Caco-2 (cell line): ENCODE measurements around the gene GOLGA6L2. TPM values are rescaled to one million over a fixed set of nuclear protein-coding genes. Genes with fewer than 3 reads are reported as not detected.

ENCODE experiments used
- BruUV-seq: library from RNA; stranded (reverse); fragments of 400-500 nt; replicated peaks from 2 replicates; lab custom pipeline; 2021; lab: Mats Ljungman, UMichigan
- CTCF ChIA-PET: fragments of 300-600 bp; sonication (Branson Sonifier 250); formaldehyde crosslinking; loops from one replicate; lab custom pipeline; 2022; ENCODE audit warnings: antibody characterized with exemption; lab: Charles Lee
- POLR2A ChIA-PET: fragments of 300-600 bp; sonication (Branson Sonifier 250); formaldehyde crosslinking; loops from one replicate; lab custom pipeline; 2022; ENCODE audit warnings: antibody characterized with exemption; lab: Charles Lee
- DNase-seq, 2 experiments: peaks; one replicate each; pipeline versions ENCODE4 v3.0.0 to v3.0.0-alpha.2; 2020 to 2022
- H3K27me3 ChIP-seq: replicated peaks from 2 replicates; pipeline ENCODE4 v1.6.0; 2011; ENCODE audit warnings: low read length; ENCODE audit not compliant: control insufficient read depth, insufficient read depth
- H3K36me3 ChIP-seq: 2 replicates; pipeline ENCODE4 v1.5.1; 2011; ENCODE audit warnings: low read length; ENCODE audit not compliant: control insufficient read depth, insufficient read depth
- H3K4me1 ChIP-seq: fragments of 250-450 bp; sonication (Bioruptor Pico); 2 replicates; pipeline ENCODE4 v1.5.1; 2020; ENCODE audit warnings: mild to moderate bottlenecking
- H3K4me3 ChIP-seq: 2 replicates; pipeline ENCODE4 v1.5.1; 2011; ENCODE audit warnings: low read depth, mild to moderate bottlenecking, control low read depth, low read length
- H3K9me3 ChIP-seq: fragments of 250-450 bp; sonication (Bioruptor Pico); 2 replicates; pipeline ENCODE4 v1.5.1; 2020; ENCODE audit warnings: mild to moderate bottlenecking, moderate library complexity
- H3K27ac Mint-ChIP-seq: one replicate; pipeline ENCODE4 v1.8.0; 2022; ENCODE audit warnings: mixed read lengths; ENCODE audit not compliant: unreplicated experiment
- H3K27me3 Mint-ChIP-seq: one replicate; pipeline ENCODE4 v1.8.0; 2022; ENCODE audit warnings: mixed read lengths; ENCODE audit not compliant: insufficient read depth, unreplicated experiment
- H3K36me3 Mint-ChIP-seq: one replicate; pipeline ENCODE4 v1.8.0; 2022; ENCODE audit warnings: mild to moderate bottlenecking, mixed read lengths; ENCODE audit not compliant: insufficient read depth, unreplicated experiment
- H3K4me1 Mint-ChIP-seq: one replicate; pipeline ENCODE4 v1.8.0; 2022; ENCODE audit warnings: low read depth, mixed read lengths; ENCODE audit not compliant: unreplicated experiment
- H3K4me3 Mint-ChIP-seq: one replicate; pipeline ENCODE4 v1.8.0; 2022; ENCODE audit warnings: mild to moderate bottlenecking, moderate library complexity, mixed read lengths; ENCODE audit not compliant: unreplicated experiment
- H3K9me3 Mint-ChIP-seq: one replicate; pipeline ENCODE4 v1.8.0; 2022; ENCODE audit warnings: mixed read lengths; ENCODE audit not compliant: unreplicated experiment
- CTCF ChIP-seq, 2 experiments: fragments of 200-600 bp in 1 of 2; IDR thresholded peaks; 1 replicate in 1 of 2; 2 replicates in 1 of 2; pipeline versions ENCODE4 v1.5.1 to v1.8.0; 2011 to 2022; ENCODE audit warnings: antibody characterized with exemption in 1 of 2, control low read depth in 1 of 2, inconsistent platforms in 1 of 2, low read depth in 1 of 2, low read length in 1 of 2, mild to moderate bottlenecking in 1 of 2, moderate library complexity in 1 of 2; ENCODE audit not compliant: insufficient read depth in 1 of 2, severe bottlenecking in 1 of 2, unreplicated experiment in 1 of 2
- intact Hi-C: fragments of 100-400 bp; cut with micrococcal nuclease; formaldehyde crosslinking; loops from one replicate; pipeline ENCODE4 v1.10.0; 2022; ENCODE audit not compliant: unreplicated experiment
- total RNA-seq: library from RNA; stranded (reverse); gene quantifications from 2 replicates; pipeline ENCODE4 v1.2.3, GENCODE V29; 2022

GOLGA6L2 gene
- total RNA-seq, 1 experiment from 2014 or later = not detected

GRCh38 chr15:23457890-23458289, 10.8 kb upstream of the GOLGA6L2 start:
- no TSS peak for BruUV-seq
- Histone ChIP-seq H3K36me3 (no peaks in the 10 kb centered on the region), H3K4me3 (no peak overlapping the region), H3K9me3 (no peaks in the 10 kb centered on the region), H3K27me3 (no peaks in the 10 kb centered on the region; the same call in 1 of the 2 replicates), H3K4me1 (no peaks in the 10 kb centered on the region)
- intact Hi-C loops = no loop called here
- POLR2A ChIA-PET = no interaction called here
- Mint-ChIP-seq H3K27me3 (peaks cover 11% of the 10 kb centered on the region), H3K9me3 (no peaks in the 10 kb centered on the region), H3K4me1 (no peaks in the 10 kb centered on the region), H3K36me3 (no peaks in the 10 kb centered on the region), H3K4me3 (no peak overlapping the region), H3K27ac (no peak overlapping the region)
- TF ChIP-seq CTCF (IDR thresholded peaks at IDR 0.05; ENCODE audit: insufficient read depth in 1 of 2, low read depth in 1 of 2, low read length in 1 of 2, severe bottlenecking in 1 of 2, unreplicated experiment in 1 of 2) = no peak
- DNase-seq = no peak
- CTCF ChIA-PET = interaction anchor here (1.7 kb wide), 1 partner anchor 418 kb away, joined by 3 read pairs; the partner anchor contains the start of gene TUBGCP5

- Mint-ChIP-seq H3K4me1 (no peaks in the 10 kb centered on the region), H3K9me3 (no peaks in the 10 kb centered on the region)
- BruUV-seq = no TSS peak
Measured at GRCh38 chr15:23446215-23447106, 582 bp downstream of the GOLGA6L2 start.

GRCh38 chr15:23444269-23444668, 2.8 kb downstream of the GOLGA6L2 start:
- no peak overlapping the region for H3K27ac Mint-ChIP-seq
- Histone ChIP-seq H3K4me3 (no peak overlapping the region), H3K36me3 (no peaks in the 10 kb centered on the region), H3K9me3 (no peaks in the 10 kb centered on the region), H3K27me3 (no peaks in the 10 kb centered on the region), H3K4me1 (0 out of 2 replicates have a peak, but pooled peaks cover 6% of the 10 kb centered on the region)
- POLR2A ChIA-PET = no interaction called here
- no peaks in the 10 kb centered on the region for H3K36me3 Mint-ChIP-seq
- no peaks in the 10 kb centered on the region for H3K9me3 Mint-ChIP-seq
- CTCF ChIA-PET = no interaction called here
- DNase-seq = no peak
- no peak for TF ChIP-seq CTCF (IDR thresholded peaks at IDR 0.05; ENCODE audit: insufficient read depth in 1 of 2, low read depth in 1 of 2, low read length in 1 of 2, severe bottlenecking in 1 of 2, unreplicated experiment in 1 of 2)
- H3K4me3 Mint-ChIP-seq = no peak overlapping the region
- intact Hi-C loops = no loop called here
- no peaks in the 10 kb centered on the region for H3K4me1 Mint-ChIP-seq
- peaks cover 4% of the 10 kb centered on the region for H3K27me3 Mint-ChIP-seq
- no TSS peak for BruUV-seq

More at GRCh38 chr15:23446215-23447106, 582 bp downstream of the GOLGA6L2 start:
- Histone ChIP-seq H3K4me3 (no peak overlapping the region), H3K36me3 (no peaks in the 10 kb centered on the region), H3K9me3 (no peaks in the 10 kb centered on the region), H3K4me1 (0 out of 2 replicates have a peak, but pooled peaks cover 6% of the 10 kb centered on the region), H3K27me3 (no peaks in the 10 kb centered on the region)
- no peak for TF ChIP-seq CTCF (IDR thresholded peaks at IDR 0.05; ENCODE audit: insufficient read depth in 1 of 2, low read depth in 1 of 2, low read length in 1 of 2, severe bottlenecking in 1 of 2, unreplicated experiment in 1 of 2)
- POLR2A ChIA-PET = no interaction called here
- intact Hi-C loops = no loop called here
- CTCF ChIA-PET = no interaction called here
- H3K27ac Mint-ChIP-seq = no peak overlapping the region
- no peaks in the 10 kb centered on the region for H3K36me3 Mint-ChIP-seq
- no peak overlapping the region for H3K4me3 Mint-ChIP-seq
- no peak for DNase-seq
- peaks cover 4% of the 10 kb centered on the region for H3K27me3 Mint-ChIP-seq
